ENCODE measurements around the gene MOB3B. TPM values are rescaled to one million over a fixed set of nuclear protein-coding genes. Genes with fewer than 3 reads are reported as not detected.

Gene MOB3B
- total and polyA plus RNA-seq, 2 of the 13 experiments (the other 11 are each of a cell fraction or from before 2014, with no cell fraction given), result 0.03 to 0.09 TPM

- ATAC-seq (no peak), DNase-seq (ENCODE audit: low spot score) (no peak), FAIRE-seq (no peak)
- Histone ChIP-seq H2AFZ (ENCODE audit: low read length) (no peak overlapping the region), H3K27me3 (ENCODE audit: control insufficient read depth in 1 of 2, insufficient read depth in 2 of 2, low read length in 2 of 2) (peaks cover 0 to 2% of the 10 kb centered on the region in 2 experiments; a peak in 1 of 5 replicates), H3K9me3 (ENCODE audit: low read length) (no peaks in the 10 kb centered on the region), H3K4me1 (ENCODE audit: insufficient read depth, low read length) (no peaks in the 10 kb centered on the region), H3K4me3 (replicated peaks in 1 of 3; ENCODE audit: insufficient read depth in 1 of 3, low read depth in 2 of 3, low read length in 3 of 3) (no peak overlapping the region), H3K9ac (ENCODE audit: insufficient read depth, low read depth, low read length) (no peak overlapping the region), H3K79me2 (ENCODE audit: insufficient read depth, low read length) (no peaks in the 10 kb centered on the region), H3K4me2 (ENCODE audit: low read depth, low read length) (no peak overlapping the region), H3K36me3 (replicated peaks in 1 of 2; ENCODE audit: control insufficient read depth in 1 of 2, insufficient read depth in 2 of 2, low read length in 2 of 2) (no peaks in the 10 kb centered on the region), H4K20me1 (ENCODE audit: insufficient read depth, low read length) (no peaks in the 10 kb centered on the region), H3K27ac (ENCODE audit: extremely low read length, insufficient read depth, low read length) (no peak overlapping the region)
- TF ChIP-seq SETDB1 (CRISPR knock-in tag; IDR thresholded peaks at IDR 0.05; ENCODE audit: borderline replicate concordance) (no peak), MEIS1 (CRISPR knock-in tag; IDR thresholded peaks at IDR 0.05; ENCODE audit: borderline replicate concordance) (no peak), NFE2 (CRISPR knock-in tag; IDR thresholded peaks at IDR 0.05) (no peak), ZNF7 (CRISPR knock-in tag; IDR thresholded peaks at IDR 0.05) (no peak), ZNF83 (CRISPR knock-in tag; IDR thresholded peaks at IDR 0.05; ENCODE audit: borderline replicate concordance) (no peak), ZZZ3 (CRISPR knock-in tag; IDR thresholded peaks at IDR 0.05; ENCODE audit: borderline replicate concordance) (no peak), ATAD3A (CRISPR knock-in tag; IDR thresholded peaks at IDR 0.05) (no peak), ZNF10 (CRISPR knock-in tag; IDR thresholded peaks at IDR 0.05; ENCODE audit: borderline replicate concordance, low read depth) (no peak), ZNF460 (CRISPR knock-in tag; IDR thresholded peaks at IDR 0.05; ENCODE audit: borderline replicate concordance) (no peak), ZNF232 (CRISPR knock-in tag; IDR thresholded peaks at IDR 0.05; ENCODE audit: borderline replicate concordance) (no peak), ZNF225 (CRISPR knock-in tag; IDR thresholded peaks at IDR 0.05) (no peak)
- TF ChIP-seq, protein P1, sequence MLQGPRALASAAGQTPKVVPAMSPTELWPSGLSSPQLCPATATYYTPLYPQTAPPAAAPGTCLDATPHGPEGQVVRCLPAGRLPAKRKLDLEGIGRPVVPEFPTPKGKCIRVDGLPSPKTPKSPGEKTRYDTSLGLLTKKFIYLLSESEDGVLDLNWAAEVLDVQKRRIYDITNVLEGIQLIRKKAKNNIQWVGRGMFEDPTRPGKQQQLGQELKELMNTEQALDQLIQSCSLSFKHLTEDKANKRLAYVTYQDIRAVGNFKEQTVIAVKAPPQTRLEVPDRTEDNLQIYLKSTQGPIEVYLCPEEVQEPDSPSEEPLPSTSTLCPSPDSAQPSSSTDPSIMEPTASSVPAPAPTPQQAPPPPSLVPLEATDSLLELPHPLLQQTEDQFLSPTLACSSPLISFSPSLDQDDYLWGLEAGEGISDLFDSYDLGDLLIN (CRISPR knock-in tag; IDR thresholded peaks at IDR 0.05; ENCODE audit: borderline replicate concordance), result no peak
- in situ Hi-C loops (cut with HindIII; ENCODE audit: extremely low pct_ligation_motif_present, low pct_unique_long_range_greater_than_20kb) (no loop called here), intact Hi-C loops (cut with micrococcal nuclease; ENCODE audit: unreplicated experiment) (no loop called here)
- WGBS (ENCODE audit: low lambda C conversion rate), result 20% methylated on average over 2 of the region's 2 CpGs
- no TSS peak for BruUV-seq (replicated peaks)
- ChIA-PET CTCF (ENCODE audit: low intra/inter-chr PET ratio, low total read pairs) (no interaction called here), POLR2A (no interaction called here)
Measured at GRCh38 chr9:27402626-27403025, 127.0 kb downstream of the MOB3B start.

All from HepG2 (cell line).